Measurements from ENCODE around the gene PTPRT.

DNA sequence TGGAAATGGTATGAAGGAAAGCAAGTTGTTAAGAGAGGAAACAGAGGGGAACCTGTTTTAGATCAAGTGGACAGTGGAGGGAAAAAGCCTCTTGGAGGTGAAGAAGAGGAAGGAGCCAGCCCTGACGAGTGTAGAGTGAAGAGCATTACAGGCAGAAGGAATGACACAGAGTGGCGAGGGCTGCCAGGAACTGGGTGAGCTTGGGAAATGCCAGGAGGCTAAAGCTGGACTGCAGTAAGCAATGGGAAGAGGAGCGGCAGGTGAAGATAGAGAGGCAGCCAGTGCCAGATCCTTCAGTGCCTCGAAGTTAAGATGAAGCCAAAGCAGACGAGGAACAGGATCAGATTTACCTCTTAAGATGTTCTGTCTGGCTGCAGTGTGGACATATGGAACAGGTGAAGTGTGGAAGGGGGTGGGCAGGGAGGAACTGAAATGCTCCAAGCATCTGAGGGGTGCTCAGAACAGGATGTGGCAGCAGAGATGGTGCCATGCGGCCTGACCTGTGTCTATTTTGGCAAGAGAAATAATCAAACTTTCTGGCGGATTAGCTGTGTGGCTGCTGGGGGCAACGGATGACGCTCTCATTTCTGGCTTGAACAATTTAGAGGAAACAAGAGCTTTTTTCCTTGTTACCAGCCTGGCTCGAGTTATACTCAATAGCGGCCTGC lies 748.4 kb downstream of the PTPRT start:
- TF ChIP-seq, protein P1, sequence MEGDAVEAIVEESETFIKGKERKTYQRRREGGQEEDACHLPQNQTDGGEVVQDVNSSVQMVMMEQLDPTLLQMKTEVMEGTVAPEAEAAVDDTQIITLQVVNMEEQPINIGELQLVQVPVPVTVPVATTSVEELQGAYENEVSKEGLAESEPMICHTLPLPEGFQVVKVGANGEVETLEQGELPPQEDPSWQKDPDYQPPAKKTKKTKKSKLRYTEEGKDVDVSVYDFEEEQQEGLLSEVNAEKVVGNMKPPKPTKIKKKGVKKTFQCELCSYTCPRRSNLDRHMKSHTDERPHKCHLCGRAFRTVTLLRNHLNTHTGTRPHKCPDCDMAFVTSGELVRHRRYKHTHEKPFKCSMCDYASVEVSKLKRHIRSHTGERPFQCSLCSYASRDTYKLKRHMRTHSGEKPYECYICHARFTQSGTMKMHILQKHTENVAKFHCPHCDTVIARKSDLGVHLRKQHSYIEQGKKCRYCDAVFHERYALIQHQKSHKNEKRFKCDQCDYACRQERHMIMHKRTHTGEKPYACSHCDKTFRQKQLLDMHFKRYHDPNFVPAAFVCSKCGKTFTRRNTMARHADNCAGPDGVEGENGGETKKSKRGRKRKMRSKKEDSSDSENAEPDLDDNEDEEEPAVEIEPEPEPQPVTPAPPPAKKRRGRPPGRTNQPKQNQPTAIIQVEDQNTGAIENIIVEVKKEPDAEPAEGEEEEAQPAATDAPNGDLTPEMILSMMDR (IDR thresholded peaks at IDR 0.05; ENCODE audit: borderline replicate concordance, extremely low read depth, low read length, poor library complexity, severe bottlenecking), result no peak
- no peak for TF ChIP-seq EZH2 (IDR thresholded peaks at IDR 0.05; ENCODE audit: borderline replicate concordance, low read depth, low read length, severe bottlenecking)
